B cell (primary cell): Measurements from ENCODE around the gene ZNF532. TPM values are rescaled to one million over a fixed set of nuclear protein-coding genes. Genes with fewer than 3 reads are reported as not detected.

Experiments used
- ATAC-seq: fragments of 200-7000 bp; cut with Tn5 transposase; one replicate; pipeline ENCODE4 v1.10.0; 2021; ENCODE audit warnings: low read depth, mild to moderate bottlenecking, moderate number of reproducible peaks, moderate library complexity
- CTCF ChIA-PET: fragments of 350-600 bp; sonication (Branson Sonifier 250); formaldehyde crosslinking; loops from one replicate; lab custom pipeline; 2021; ENCODE audit warnings: antibody characterized with exemption, inconsistent platforms; lab: Charles Lee
- POLR2A ChIA-PET: fragments of 350-600 bp; sonication (Branson Sonifier 250); formaldehyde crosslinking; loops from one replicate; lab custom pipeline; 2021; ENCODE audit warnings: antibody characterized with exemption; lab: Charles Lee
- DNase-seq: peaks from one replicate; pipeline ENCODE4 v3.0.0; 2013
- H2AFZ ChIP-seq: 2 replicates; pipeline ENCODE4 v1.6.1; 2012; ENCODE audit warnings: mild to moderate bottlenecking, low read depth, low read length; ENCODE audit not compliant: insufficient read depth, poor library complexity, severe bottlenecking
- H3K27ac ChIP-seq, 2 donors: 1 replicate in 1 of 2; 2 replicates in 1 of 2; pipeline ENCODE4 v1.5.1; 2012 to 2013; ENCODE audit warnings: low read length in 2 of 2, mild to moderate bottlenecking in 2 of 2, moderate library complexity in 1 of 2
- H3K27me3 ChIP-seq, 4 experiments: fragments of 200-600 bp in 1 of 4; sonication (generic) in 1 of 4; replicated peaks in 1 of 4; 1 replicate in 2 of 4; 2 replicates in 2 of 4; pipeline versions ENCODE4 v1.6.1 to v1.7.0; 2013 to 2016; ENCODE audit warnings: low read length in 3 of 4, mild to moderate bottlenecking in 2 of 4, mixed read lengths in 1 of 4, moderate library complexity in 1 of 4; ENCODE audit not compliant: insufficient read depth in 4 of 4, control insufficient read depth in 3 of 4; ENCODE audit errors: control extremely low read depth in 1 of 4
- H3K36me3 ChIP-seq, 2 experiments: replicated peaks in 1 of 2; 1 replicate in 1 of 2; 2 replicates in 1 of 2; pipeline versions ENCODE4 v1.6.1 to v1.7.1; 2013; ENCODE audit warnings: low read length in 1 of 2; ENCODE audit not compliant: insufficient read depth in 2 of 2, control insufficient read depth in 1 of 2; ENCODE audit errors: control extremely low read depth in 1 of 2, extremely low read depth in 1 of 2
- H3K4me1 ChIP-seq, 2 donors: fragments of 200-600 bp in 1 of 2; sonication (generic) in 1 of 2; 1 replicate in 1 of 2; 2 replicates in 1 of 2; pipeline versions ENCODE4 v1.5.1 to v1.6.1; 2013 to 2017; ENCODE audit warnings: low read length in 2 of 2; ENCODE audit not compliant: control insufficient read depth in 2 of 2, insufficient read depth in 2 of 2
- H3K4me2 ChIP-seq: replicated peaks from 2 replicates; pipeline ENCODE3; 2012; ENCODE audit warnings: mild to moderate bottlenecking, low read depth, low read length; ENCODE audit not compliant: poor library complexity, severe bottlenecking
- H3K4me3 ChIP-seq, 5 experiments: fragments of 200-600 bp in 1 of 5; sonication (generic) in 1 of 5; 1 replicate in 3 of 5; 2 replicates in 2 of 5; pipeline versions ENCODE4 v1.5.1 to v1.7.0; 2011 to 2016; ENCODE audit warnings: low read length in 4 of 5, mild to moderate bottlenecking in 4 of 5, low read depth in 2 of 5, control low read depth in 1 of 5, moderate library complexity in 1 of 5; ENCODE audit not compliant: insufficient read depth in 1 of 5; ENCODE audit errors: control extremely low read depth in 1 of 5, extremely low read depth in 1 of 5
- H3K79me2 ChIP-seq: fragments of 200-600 bp; sonication (generic); one replicate; pipeline ENCODE4 v1.6.0; 2016; ENCODE audit warnings: low read length; ENCODE audit not compliant: control insufficient read depth, insufficient read depth
- H3K9ac ChIP-seq: fragments of 200-600 bp; sonication (generic); 2 replicates; pipeline ENCODE4 v1.6.1; 2017; ENCODE audit warnings: mild to moderate bottlenecking, low read length, moderate library complexity
- H3K9me3 ChIP-seq, 3 donors: one replicate each; pipeline versions ENCODE4 v1.6.1 to v1.7.1; 2013; ENCODE audit warnings: low read length in 2 of 3; ENCODE audit not compliant: control insufficient read depth in 2 of 3, insufficient read depth in 1 of 3; ENCODE audit errors: control extremely low read depth in 1 of 3
- H4K20me1 ChIP-seq: 2 replicates; pipeline ENCODE4 v1.6.0; 2012; ENCODE audit warnings: mild to moderate bottlenecking, low read length; ENCODE audit not compliant: insufficient read depth, control insufficient read depth, poor library complexity, severe bottlenecking
- H3K27ac Mint-ChIP-seq: one replicate; pipeline ENCODE4 v1.8.0; 2021; ENCODE audit warnings: mixed read lengths
- H3K27me3 Mint-ChIP-seq: one replicate; pipeline ENCODE4 v1.8.0; 2021; ENCODE audit warnings: mixed read lengths
- H3K4me1 Mint-ChIP-seq: one replicate; pipeline ENCODE4 v1.8.0; 2021; ENCODE audit warnings: mixed read lengths
- H3K4me3 Mint-ChIP-seq: one replicate; pipeline ENCODE4 v1.8.0; 2021; ENCODE audit warnings: mixed read lengths
- H3K9me3 Mint-ChIP-seq: one replicate; pipeline ENCODE4 v1.8.0; 2022; ENCODE audit warnings: mixed read lengths; ENCODE audit not compliant: insufficient read depth
- CTCF ChIP-seq: fragments of 200-600 bp; IDR thresholded peaks from one replicate; pipeline ENCODE4 v1.8.0; 2022; ENCODE audit warnings: antibody characterized with exemption, mild to moderate bottlenecking
- EZH2 ChIP-seq: IDR thresholded peaks from 2 replicates; pipeline ENCODE4 v1.6.1; 2012; ENCODE audit warnings: borderline replicate concordance, low read depth, mild to moderate bottlenecking, moderate library complexity, low read length; ENCODE audit not compliant: insufficient read depth, poor library complexity, severe bottlenecking
- WGBS: methylation state at CpG from one replicate; pipeline ENCODE4 v1.1.5; 2013; ENCODE audit warnings: missing lambda C conversion rate; ENCODE audit not compliant: insufficient coverage; 5-methylcytosine and 5-hydroxymethylcytosine counted together
- intact Hi-C: fragments of 100-400 bp; cut with micrococcal nuclease; formaldehyde crosslinking; loops from one replicate; pipeline ENCODE4 v1.10.0; 2022
- polyA plus RNA-seq: library from polyadenylated mRNA; depleted of rRNA; stranded (reverse); fragments of >200 nt; gene quantifications from 2 replicates; pipeline ENCODE4 v1.2.3, GENCODE V29; 2012
- total RNA-seq, 2 donors: library from RNA; stranded (reverse); fragments of 120-200 nt in 1 of 2; gene quantifications; 1 replicate in 1 of 2; 2 replicates in 1 of 2; pipeline versions ENCODE4 v1.2.3 to v1.2.4, GENCODE V29; 2013 to 2022

ZNF532 gene
- total and polyA plus RNA-seq, 2 donors (not counting 1 experiment from before 2014, with no cell fraction given): 58.2 to 104 TPM

GRCh38 chr18:59015531-59016152 lies 151.0 kb downstream of the ZNF532 start:
- no peaks in the 10 kb centered on the region for H3K27me3 Mint-ChIP-seq
- no peak for DNase-seq

GRCh38 chr18:59021500-59021899 lies 156.8 kb downstream of the ZNF532 start:
- no peak overlapping the region for H2AFZ ChIP-seq

More at GRCh38 chr18:59015531-59016152, 151.0 kb downstream of the ZNF532 start:
- CTCF ChIA-PET: interaction anchor here (1.0 to 1.2 kb wide), 2 partner anchors 156 to 251 kb away, joined by 4 read pairs; no protein-coding TSS in a partner anchor
- no peak for TF ChIP-seq EZH2
- H3K4me3 ChIP-seq: no peak overlapping the region
- H3K27ac ChIP-seq: no peak overlapping the region
- POLR2A ChIA-PET: no interaction called here
- no peak overlapping the region for H3K9ac ChIP-seq
- H3K9me3 Mint-ChIP-seq: peaks cover 7% of the 10 kb centered on the region
- no peaks in the 10 kb centered on the region for H4K20me1 ChIP-seq
- H3K4me3 Mint-ChIP-seq: no peak overlapping the region
- peaks cover 9% of the 10 kb centered on the region for H3K4me1 Mint-ChIP-seq
- no peaks in the 10 kb centered on the region for H3K79me2 ChIP-seq
- peaks cover 0 to 4% (median 0%) of the 10 kb centered on the region in 3 donors for H3K9me3 ChIP-seq
- no peaks in the 10 kb centered on the region for H3K27me3 ChIP-seq
- no peak overlapping the region for H3K27ac Mint-ChIP-seq
- no peak overlapping the region for H3K4me2 ChIP-seq
- ATAC-seq: no peak
- no peaks in the 10 kb centered on the region for H3K4me1 ChIP-seq
- no peaks in the 10 kb centered on the region for H3K36me3 ChIP-seq
- H2AFZ ChIP-seq: no peak overlapping the region
- intact Hi-C loops: no loop called here
- WGBS: 92% methylated on average over 5 of the region's 5 CpGs

More at GRCh38 chr18:59021500-59021899, 156.8 kb downstream of the ZNF532 start:
- no peak for ATAC-seq
- no peak for DNase-seq
- no peaks in the 10 kb centered on the region for H3K36me3 ChIP-seq
- 71% methylated on average over 1 of the region's 1 CpG for WGBS
- CTCF ChIA-PET: no interaction called here
- no peaks in the 10 kb centered on the region for H4K20me1 ChIP-seq
- intact Hi-C loops: no loop called here
- no peak overlapping the region for H3K9ac ChIP-seq
- H3K4me2 ChIP-seq: no peak overlapping the region
- H3K27me3 ChIP-seq: no peaks in the 10 kb centered on the region
- Mint-ChIP-seq H3K27ac (no peak overlapping the region), H3K27me3 (no peaks in the 10 kb centered on the region), H3K4me1 (no peaks in the 10 kb centered on the region), H3K4me3 (no peak overlapping the region), H3K9me3 (peaks cover 7% of the 10 kb centered on the region)
- no peaks in the 10 kb centered on the region for H3K79me2 ChIP-seq
- TF ChIP-seq EZH2: no peak
- TF ChIP-seq CTCF: no peak
- POLR2A ChIA-PET: no interaction called here
- H3K27ac ChIP-seq: no peak overlapping the region
- H3K9me3 ChIP-seq: no peaks in the 10 kb centered on the region
- H3K4me3 ChIP-seq: no peak overlapping the region
- H3K4me1 ChIP-seq: no peaks in the 10 kb centered on the region
